Stimulated activated CD8-positive, alpha-beta memory T cell treated with anti-CD3 and anti-CD28 coated beads, Interleukin-7, amount 100 ng/mL, for 4 hours (primary cell): Measurements from ENCODE around the gene CCDC183.
"Not testable (repeated sequence)": the region's sequence is repeated elsewhere in the genome, so short reads cannot be mapped to it uniquely, and the experiment has no call there.

Experiments
- DNase-seq, 2 donors: peaks; one replicate each; pipeline ENCODE4 v3.0.0-alpha.2; 2020; ENCODE audit warnings: low read depth in 2 of 2

CCDC183 gene

DNA sequence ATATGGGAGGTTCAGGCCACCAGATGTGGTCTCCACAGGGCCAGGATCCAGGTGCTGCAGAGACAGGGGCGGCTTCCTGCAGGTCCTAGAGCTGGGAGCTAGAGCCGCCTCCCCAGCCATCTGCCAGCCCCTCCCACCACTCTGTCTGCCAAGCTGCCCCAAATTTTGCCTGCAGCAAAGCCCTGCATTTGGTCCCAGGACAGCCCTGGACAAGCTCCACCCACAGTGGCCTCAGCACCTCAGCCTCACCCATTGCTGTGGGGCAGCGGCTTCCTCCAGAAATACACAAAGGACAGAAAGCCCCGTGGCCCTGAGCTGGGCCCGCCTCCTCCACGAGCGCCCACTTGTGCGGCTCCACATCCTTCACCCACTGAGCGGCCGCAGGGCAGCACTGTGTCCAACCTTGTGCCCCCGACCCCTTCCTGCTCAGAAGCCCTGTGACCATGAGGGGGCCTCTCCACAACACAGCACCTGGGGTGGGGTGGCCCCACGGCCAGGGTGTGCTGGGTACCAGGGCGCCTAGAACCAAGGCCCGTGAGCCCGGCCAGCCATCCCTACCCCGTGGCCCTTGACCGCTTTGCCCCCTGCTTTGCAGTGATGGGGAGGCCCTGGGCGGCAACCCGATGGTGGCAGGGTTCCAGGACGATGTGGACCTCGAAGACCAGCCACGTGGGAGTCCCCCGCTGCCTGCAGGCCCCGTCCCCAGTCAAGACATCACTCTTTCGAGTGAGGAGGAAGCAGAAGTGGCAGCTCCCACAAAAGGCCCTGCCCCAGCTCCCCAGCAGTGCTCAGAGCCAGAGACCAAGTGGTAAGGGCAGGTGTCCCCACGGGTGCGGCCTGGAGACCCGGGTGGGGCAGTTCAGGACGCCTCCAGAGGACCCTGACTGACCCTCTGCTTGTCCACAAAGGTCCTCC is 42.4 kb downstream of the CCDC183 start:
- DNase-seq, result no peak

DNA sequence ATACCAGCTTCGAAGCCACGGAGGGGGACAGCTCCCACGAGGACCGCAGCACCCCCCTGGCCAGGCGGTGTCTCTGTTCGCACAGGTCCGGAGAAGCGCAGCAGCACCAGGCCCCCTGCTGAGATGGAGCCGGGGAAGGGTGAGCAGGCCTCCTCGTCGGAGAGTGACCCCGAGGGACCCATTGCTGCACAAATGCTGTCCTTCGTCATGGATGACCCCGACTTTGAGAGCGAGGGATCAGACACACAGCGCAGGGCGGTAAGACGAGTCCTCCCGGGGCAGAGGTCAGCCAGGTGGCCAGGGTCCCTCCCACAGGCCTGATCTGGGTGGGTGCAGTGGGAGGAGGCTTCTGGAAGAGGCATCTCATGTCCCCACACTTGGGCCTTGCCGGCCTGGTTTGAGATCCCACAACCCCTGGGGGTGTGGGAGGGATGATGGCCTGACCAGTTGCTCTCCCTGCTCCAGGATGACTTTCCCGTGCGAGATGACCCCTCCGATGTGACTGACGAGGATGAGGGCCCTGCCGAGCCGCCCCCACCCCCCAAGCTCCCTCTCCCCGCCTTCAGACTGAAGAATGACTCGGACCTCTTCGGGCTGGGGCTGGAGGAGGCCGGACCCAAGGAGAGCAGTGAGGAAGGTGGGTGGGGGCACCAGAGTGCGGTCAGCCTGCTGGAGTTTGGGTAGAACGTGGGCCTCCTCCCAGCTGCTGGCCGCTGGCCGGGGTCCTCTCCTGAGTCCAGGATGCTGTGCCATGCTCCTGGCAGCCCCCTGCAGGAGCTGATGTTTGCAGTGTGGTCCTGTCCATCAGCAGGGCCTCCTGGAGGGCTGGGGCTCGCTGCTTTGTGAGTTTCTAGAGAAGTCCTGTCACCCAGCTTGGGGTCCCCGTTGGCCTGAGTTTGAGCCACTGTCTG is 43.3 kb downstream of the CCDC183 start:
- no peak for DNase-seq

DNA sequence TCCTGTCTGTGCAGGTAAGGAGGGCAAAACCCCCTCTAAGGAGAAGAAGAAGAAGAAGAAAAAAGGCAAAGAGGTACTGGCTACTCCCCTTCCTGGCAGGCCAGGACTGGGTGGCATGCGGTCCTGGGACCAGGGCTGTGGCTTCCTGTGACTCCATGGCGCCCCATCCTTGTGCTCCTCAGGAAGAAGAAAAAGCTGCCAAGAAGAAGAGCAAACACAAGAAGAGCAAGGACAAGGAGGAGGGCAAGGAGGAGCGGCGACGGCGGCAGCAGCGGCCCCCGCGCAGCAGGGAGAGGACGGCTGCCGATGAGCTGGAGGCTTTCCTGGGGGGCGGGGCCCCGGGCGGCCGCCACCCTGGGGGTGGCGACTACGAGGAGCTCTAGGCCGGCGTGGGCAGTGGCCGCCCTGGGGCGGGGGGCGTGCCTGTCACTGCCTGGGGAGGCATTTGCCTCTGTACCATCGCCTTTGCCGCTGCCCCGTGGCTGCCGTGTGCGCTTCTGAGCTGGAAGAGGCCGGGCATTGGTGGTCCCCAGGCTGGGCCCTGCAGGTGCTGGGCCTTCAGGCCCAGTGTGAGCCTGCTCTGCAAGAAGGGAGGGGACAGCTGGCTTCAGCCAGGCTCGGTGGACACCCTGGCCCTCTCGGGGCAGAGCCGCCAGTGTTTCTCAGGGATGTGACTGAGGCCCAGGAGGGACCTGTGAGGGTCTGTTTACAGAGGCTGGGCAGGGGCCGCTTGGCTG is 44.2 kb downstream of the CCDC183 start:
- no peak for DNase-seq

DNA sequence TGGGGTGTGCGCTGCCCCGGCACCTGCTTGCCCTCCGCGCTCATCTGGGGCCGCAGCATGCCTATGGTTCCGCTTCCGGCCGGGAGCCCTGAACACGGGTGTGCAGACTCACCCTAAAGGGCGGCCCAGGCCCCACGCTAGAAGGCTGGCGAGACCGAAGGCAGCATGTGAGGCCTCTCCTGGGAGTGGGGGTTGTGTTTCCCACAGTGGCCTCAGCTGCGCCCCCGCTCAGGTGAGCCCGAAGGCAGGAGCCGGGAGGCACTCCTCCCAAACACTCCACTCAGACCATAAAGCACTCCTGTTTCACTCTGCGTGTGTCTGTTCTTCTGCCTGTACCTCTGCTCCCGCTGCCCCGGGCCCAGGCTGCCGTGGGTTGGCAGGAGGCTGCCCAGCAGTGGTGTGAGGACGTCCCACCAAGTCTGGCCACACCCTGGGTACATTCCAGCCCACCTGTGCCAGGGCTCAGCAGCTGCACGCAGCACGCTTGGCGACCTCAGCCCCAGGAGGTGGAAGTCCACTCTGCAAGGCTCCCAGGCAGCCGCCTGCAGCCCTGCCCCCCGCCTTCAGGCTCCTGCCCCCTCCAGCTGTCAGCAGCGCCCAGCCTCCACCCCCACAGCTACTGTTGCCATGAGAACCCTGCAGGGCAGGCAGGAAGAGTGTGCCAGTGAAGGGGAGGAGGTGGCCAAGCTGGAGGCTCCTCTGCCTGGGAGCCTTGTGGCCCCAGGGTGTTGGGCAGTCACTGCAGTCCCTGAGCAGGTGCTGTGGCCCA is 44.9 kb downstream of the CCDC183 start:
- DNase-seq, result no peak

DNA sequence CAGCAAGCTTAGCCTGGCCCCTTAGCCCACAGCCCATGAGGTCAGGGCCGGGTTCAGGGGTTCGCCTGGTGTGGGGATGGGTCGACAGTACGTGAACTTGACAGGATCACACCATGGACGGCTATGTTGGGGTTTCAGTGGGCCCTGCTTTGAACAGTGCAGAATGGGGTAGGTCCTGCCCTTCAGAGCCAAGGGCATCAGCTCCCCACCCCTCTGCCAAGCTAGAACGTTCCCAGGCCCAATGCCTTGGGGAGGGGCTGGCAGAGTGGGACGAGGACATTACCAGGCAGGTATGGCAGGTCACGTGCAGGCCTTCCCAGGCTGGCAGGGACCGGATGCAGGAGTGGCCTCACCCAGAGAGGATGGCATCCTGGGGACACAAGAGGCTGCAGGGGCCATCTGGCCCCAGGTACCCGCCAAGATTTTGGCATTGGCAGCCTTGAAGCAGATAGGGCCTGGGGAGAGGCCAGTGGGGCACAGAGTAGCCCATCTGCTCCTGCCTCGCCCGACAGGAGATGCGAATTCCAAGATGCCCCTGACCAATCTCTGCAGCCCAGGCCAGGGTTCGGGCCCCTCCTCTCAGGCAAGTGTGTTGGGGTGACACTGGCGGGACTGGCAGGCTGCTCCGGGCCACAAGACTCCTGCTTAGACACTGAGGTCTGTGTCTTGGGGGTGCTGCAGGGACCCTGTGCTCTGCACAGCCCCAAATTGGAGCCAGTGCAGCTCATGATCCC is 45.7 kb downstream of the CCDC183 start:
- DNase-seq, result not testable (repeated sequence)

DNA sequence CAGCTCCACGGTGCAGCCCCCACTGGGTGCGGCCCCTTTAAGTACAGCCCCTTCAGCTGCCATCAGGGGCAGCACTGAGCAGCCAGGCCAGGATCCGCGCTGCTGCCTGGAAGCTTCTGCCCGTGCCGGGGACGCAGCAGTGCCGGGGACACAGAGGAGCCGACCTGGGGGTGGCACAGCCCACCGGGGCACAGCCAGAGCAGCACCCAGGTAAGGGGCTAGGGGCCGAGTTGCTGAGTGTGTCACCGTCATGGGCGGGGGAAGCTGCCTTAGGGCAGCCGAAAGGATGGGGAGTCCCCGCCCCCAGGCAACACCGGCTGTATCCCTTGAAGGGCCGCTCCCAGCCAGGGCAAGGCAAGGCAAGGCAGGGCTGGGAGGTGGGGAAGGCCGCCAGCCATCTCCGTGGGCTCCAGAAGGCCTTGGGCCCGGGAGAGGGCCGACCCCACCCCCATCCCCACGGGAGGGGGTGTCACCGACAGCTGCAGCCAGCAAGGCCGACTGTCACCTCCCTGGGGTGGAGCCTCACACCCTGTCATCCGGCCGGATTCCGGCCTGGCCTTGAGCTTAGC is 46.3 kb downstream of the CCDC183 start, which contains the start of gene AJM1:
Gene AJM1 (plus strand): TSS at position 99 of the 569 bp plus-strand sequence. CDS start 1,937 bp downstream, outside the sequence.
- DNase-seq, result peak; percentile 46 to 67

DNA sequence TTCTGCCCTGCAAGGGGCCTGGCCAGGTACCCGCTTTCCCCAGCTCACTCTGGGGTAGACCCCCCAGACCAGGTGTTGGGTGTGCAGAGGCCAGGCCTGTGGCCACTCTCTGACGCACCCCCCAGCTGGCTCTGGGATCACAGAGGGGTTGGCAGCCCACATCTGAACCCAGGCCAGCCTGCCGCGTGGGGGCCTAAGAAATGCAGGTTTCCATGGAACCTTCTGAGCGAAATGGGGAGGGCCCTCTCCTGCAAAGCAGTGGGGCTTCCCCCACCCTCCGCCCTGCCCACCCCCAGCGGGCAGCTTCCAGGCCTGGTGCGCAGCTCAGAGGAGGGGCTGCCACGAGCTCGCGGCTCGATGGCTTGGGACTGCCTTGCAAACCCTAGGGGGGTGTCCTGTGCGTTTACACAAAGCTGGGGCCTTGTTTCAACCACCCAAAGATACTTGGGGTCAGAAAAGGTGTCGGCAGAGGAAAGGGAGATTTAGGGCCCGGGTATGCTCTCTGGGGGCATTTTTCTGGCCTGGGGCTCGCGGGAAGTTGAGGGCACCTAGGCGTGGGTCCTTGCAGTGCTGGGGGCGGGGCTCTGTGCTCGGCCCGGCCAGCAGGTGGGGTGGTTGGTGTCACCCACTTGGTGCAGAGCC is 47.1 kb downstream of the CCDC183 start:
- DNase-seq, result not testable (repeated sequence)

DNA sequence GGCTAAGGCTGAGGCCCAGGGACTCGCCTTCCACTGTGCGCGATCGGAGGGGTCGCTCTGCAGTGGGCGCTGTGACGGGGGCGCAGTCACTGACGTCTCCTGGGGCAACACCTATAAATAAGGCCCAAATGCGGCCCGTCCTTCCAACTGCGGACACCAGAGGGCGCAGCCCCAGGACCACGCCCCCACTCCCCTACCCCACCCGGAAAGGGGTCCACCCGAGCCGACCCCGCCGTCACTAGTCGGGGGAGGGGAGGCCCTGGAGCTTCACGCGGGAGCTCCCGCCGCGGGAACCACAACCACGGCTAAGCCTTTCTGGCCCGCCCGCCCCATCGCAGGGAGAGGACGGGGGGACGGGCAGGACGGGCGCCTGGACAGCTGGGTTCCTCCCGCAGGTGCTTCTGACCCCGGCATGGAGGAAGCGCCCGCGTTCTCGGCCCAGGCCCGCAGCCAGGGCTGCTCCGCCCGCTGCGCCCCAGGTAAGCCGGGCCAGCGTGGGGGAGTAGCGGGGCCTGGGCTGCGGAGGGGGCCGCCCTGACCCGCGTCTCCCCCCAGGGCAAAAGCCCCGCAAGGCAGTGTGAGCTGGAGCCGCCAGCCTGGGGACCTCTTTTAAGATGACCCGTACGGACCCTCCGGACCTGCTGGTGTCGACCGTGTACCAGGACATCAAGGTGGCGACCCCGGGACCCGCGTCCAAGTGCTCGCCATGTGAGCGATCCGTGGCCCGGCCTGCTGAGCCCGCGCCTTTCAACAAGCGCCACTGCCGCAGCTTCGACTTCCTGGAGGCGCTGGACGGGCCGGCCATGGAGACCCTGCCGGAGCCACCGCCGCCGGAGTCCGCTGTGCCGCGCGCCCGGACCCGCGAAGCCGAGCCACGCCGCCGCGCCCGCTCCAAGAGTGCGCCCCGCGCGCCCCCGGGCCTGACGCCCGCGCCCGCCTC is 47.9 kb downstream of the CCDC183 start:
- DNase-seq, result peak; percentile 11 to 47

DNA sequence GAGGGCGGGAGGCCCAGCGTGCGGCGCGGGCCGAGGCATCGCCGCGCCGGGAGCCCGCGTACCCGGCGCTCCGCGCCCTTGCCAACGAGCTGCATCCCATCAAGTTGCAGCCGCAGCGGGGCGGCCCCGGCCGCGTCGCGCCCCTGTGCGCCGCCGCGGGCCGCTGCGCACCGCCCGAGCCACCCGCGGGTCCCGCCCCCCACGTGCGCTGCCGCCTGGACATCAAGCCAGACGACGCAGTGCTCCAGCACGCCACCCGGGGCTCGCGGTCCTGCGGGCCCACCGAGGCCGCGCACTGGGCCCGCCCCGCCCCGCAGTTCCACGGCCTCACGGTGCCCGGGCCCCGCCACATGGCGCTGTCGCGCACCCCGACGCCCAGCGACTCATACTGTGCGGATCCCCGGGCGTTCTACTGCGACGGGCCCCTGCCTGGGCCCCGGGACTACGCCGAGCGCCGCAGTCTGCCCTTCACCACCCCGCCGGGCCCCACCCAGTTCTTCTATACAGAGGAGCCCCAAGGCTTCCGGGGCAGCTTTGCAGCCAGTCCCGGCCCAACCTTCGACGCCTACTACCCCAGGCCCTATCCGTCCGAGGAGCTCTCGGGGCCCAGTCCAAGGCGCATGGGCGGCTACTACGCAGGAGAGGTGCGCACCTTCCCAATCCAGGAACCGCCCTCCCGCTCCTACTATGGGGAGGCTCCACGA is 48.8 kb downstream of the CCDC183 start:
- DNase-seq, result no peak

DNA sequence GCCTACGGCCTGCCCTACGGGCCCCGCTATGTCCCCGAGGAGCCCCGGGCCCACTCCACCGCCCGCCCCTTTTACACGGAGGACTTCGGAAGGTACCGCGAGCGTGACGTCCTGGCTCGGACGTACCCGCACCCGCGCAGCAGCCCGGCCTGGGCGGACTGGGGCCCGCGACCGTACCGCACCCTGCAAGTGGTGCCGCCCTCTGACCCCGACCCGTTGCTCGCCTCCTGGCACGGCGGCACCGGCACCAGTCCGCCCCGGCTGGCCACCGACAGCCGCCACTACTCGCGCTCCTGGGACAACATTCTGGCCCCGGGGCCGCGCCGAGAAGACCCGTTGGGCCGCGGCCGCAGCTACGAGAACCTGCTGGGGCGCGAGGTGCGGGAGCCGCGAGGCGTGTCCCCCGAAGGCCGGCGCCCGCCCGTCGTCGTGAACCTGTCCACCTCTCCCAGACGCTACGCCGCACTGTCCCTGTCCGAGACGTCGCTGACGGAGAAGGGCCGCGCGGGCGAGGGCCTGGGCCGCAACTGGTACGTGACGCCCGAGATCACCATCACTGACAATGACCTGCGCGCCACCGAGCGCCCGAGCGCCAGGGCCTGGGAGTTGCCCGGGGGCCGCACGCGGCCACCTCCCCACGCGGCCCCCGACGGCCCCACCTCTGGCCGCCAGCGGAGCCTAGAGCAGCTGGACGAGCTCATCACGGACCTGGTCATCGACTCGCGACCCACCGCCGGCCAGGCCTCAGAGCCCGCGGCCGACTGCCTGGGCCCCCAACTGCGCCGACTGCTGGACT is 49.5 kb downstream of the CCDC183 start:
- no peak for DNase-seq

DNA sequence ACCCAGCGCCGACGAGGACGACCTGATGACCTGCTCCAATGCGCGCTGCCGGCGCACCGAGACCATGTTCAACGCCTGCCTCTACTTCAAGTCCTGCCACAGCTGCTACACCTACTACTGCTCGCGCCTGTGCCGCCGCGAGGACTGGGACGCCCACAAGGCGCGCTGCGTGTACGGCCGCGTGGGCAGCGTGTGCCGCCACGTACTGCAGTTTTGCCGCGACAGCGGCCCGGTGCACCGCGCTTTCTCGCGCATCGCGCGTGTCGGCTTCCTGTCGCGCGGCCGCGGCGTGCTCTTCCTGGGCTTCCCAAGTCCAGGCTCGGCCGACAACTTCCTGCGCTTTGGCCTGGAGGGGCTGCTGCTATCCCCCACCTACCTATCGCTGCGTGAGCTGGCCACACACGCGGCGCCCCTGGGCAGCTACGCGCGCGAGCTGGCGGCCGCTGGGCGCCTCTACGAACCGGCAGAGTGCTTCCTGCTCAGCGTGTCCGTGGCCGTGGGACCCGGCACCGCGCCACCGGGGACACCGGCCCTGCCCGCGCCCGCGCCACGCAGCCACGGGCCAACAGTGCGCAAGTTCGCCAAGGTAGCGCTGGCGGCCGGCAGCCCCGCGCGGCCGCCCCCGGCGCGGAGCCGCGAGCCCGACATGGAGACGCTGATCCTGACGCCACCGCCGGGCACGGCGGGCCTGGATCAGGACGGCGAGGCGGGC is 50.4 kb downstream of the CCDC183 start:
- peak in 1 of 2 donors; percentile 30 for DNase-seq

DNA sequence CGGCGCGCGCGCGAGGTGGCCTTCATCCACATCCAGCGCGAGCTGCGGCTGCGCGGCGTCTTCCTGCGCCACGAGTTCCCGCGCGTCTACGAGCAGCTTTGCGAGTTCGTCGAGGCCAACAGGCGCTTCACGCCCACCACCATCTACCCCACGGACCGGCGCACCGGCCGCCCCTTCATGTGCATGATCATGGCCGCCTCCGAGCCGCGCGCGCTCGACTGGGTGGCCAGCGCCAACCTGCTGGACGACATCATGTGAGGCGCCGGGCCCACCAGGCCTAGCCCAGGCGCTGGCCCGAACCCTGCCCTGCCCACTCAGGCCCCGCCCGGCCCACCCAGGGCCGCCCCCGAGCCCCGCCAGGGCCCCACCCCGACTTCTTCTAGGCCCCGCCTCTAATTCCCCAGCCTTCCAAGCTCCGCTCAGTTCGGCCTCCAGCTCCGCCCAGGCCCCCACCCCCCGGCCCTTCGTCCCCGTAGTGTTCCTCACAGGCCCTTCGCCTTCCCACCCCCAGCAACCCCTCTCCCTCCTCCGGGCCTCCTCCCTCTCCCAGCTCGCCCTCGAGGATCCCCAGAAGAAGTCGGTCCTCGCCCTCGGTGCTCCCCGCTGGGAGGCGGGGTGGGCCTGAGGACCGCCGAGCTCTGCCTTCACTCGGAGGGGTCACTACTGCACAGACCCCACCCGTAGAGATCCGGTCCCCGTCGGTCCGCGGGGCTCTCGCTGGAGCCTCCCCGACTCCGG is 51.1 kb downstream of the CCDC183 start:
- DNase-seq, result no peak

DNA sequence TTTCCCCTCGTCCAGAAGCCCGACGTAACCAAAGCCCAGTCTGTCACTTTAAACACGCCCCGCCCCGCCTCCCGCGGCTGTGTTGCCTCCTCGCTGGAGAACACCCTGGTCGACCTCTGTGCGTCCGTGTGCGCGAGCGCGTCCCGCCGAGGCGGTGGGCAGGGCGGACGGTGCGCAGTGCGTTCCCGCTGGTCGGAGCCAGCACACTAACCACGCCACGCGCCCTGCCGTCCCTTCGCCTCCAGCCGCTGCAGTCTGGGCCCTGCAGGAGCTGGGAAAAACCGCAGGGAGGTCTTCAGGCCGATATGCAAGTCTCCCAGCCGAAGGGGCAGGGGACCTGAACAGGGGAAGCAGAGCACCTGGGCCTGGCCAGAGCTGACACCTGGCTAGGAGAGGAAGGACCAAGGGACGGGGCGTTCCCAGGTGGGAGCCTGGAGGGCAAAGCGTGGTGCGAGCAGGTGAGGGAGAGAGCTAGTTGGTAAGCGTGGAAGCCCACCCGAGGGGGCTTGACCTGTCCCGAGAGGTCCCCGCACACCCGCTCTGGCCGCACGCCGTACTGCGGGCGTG is 51.8 kb downstream of the CCDC183 start:
- DNase-seq, result peak; percentile 22 to 61

DNA sequence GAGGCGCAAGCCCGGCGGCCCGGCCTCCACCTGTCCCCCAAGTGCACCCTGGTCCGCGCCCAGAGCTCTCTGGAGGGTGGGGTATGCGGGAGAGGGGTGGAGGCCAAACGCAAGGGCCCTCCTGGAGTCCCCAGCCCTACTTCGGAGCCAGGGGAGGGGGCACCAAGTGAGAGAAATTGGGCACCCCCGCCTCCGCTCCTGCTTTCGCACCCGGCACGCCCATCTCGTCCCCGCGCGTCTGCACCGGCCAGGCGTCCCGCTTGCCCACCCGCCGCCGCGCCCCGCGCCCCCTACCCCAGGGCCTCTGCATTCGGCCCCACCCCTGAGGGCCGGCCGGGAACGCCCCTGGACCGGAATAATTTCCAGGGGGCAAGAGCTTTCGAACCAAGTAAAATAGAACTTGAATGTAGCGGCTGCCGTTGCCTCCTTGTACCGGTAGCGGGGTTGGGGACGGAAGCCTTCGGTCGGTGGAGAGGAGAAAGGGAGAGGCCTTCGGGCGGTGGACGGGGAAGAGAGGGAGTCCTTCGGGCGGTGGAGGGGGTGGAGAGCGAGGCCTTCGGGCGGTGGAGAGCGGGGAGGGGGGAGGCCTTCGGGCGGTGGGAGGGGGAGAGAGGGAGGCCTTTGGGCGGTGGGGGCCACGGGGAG is 52.4 kb downstream of the CCDC183 start:
- no peak for DNase-seq
